GM18511 (cell line): ENCODE measurements around the gene MET.
"Not testable (repeated sequence)": the region's sequence is repeated elsewhere in the genome, so short reads cannot be mapped to it uniquely, and the experiment has no call there.

ENCODE experiments used
- ATAC-seq: cut with Tn5 transposase; IDR thresholded peaks from one replicate; pipeline ENCODE4 v1.9.1; 2021; ENCODE audit warnings: mild to moderate bottlenecking, moderate library complexity; ENCODE audit not compliant: unreplicated experiment

Gene MET

DNA sequence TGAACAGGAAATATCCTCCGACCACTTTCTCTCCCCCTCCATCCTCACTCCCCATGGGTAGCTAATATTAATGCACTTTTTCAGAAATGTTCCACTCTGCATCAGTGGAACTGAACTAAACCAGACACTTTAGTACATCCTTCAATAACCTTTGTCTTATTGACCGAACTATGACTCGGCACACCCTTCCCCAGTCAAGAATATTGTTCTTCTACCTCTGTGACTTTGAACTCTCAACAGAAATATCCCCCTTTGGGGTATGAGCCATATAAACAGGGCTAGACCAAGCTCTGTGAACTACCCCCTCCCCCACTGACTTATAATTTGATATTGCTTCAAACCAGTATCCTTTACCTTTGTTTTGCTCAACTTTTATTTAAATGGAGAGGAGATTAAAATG lies 132.5 kb downstream of the MET start:
- no peak for ATAC-seq

DNA sequence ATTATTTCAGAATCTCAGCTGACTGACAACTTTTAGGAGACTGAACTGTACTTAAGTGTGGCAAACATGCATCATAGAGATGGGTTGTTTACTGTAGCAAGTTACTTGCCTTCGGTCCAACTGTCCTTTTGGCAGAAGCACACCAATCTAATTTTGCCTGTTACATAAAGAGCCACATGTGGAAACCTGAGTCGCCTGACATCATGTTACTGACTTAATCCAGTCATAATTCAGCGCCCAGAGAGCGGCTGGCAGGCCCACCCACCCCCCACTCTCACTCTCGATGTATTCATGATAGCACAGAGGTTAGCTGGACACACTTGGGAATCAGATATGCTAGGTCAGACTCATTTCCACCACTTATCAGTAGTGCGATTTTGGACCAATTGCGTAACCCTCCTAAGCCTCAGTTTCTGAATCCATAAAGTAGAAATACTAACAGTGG lies 133.1 kb downstream of the MET start:
- ATAC-seq, result no peak

- ATAC-seq, result no peak
Measured at GRCh38 chr7:116806046-116806944, 134.3 kb downstream of the MET start.

DNA sequence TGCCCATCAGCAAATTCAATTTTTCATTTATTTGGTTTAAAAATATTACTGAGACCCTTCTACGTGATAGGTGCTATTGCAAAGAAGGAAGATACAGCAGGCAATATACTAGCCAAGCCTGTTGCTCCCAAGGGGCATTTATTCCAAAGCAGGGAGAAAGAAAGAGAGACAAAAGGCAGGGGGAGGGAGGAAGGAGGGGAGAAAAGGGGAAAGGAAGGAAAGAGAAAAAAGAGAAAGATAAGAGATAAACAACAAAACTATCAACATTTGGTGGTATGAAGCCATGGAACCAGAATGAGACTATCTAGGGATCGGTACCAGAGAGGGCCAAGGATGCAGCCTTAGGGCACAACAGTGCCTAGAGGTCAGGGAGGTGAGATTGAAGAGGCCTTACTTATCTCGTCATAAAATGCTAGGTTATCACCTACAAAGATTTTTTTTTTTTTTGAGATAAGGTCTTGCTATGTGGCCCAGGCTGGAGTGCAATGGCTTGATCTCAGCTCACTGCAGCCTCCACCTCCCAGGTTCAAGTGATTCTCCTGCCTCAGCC lies 135.1 kb downstream of the MET start:
- no peak for ATAC-seq

DNA sequence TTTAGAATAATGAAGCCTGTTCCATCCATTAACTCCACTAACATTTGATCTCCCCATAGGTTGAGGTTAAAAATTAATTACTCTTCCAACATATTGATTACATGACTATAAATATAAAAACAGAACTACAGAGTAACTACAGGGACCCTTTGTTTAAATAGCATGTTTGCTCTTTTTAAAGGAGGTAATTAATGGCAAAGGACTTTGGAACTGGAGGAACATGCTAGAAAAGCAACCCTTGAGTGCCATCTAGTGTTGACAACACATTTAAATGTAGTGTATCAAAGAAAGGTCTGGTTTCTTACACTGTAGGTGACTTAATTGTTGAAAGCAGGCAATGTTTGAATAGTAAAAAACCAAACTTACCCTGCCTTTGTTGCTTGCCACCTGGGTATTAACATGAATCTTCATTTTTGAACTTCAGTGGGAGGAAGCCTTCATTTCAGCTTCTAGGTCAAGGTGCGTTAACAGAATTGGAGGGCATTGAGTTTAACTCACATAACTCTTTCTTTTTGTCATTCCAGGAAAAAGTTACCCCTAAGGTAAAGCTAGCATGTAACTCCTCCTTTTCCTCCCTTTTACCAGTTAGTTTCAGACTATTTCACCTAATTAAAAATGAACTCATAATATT lies 137.8 kb downstream of the MET start:
- ATAC-seq, result peak; percentile 78

- ATAC-seq, result no peak
Measured at GRCh38 chr7:116810267-116811116, 138.5 kb downstream of the MET start.

DNA sequence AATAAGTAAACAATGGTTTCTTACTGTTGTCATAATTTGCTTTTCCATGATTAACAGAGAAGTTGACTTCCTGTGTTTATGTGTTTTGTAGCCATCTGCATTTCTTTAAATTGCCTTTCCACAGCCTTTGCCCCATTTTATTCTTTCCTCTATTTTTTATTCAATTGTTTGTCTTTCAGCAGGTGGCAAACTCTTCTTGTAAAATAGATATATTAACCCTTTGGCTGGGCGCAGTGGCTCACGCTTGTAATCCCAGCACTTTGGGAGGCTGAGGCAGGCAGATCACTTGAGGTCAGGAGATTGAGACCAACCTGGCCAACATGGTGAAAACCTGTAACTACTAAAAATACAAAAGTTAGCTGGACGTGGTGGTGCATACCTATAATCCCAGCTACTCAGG lies 139.8 kb downstream of the MET start:
- no peak for ATAC-seq

DNA sequence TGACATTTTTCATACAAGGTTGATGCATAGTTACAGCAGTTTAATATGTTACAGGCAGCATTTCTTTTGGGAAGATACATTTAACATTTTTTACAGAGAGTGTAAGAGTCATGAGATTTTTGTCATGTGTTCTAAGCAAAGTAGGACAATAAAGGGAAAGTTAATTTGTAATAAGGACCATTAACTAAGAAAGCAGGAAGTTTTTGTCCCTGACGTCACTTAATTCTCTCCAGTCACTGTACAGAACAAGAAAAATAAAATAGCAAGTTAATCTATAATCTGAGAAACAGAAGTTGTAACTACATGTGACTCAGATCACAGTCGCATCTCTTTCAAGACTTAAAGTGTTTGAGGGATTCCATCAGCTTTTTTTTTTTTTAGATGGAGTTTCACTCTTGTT lies 140.9 kb downstream of the MET start:
- ATAC-seq, result no peak

DNA sequence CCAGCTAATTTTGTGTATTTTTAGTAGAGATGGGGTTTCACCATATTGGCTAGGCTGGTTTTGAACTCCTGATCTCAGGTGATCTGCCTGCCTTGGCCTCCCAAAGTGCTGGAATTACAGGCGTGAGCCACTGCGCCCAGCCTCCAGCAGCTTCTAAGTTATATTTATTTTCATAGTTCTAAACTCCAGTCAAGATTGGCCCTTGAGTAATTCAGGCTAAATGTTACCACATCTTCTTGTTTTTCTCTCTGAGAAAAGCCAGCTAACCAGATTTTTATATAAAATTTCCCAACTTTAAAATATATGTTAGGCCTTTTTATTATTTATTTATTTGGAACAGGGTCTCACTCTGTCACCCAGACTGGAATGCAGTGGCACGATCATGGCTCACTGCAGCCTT lies 141.4 kb downstream of the MET start:
- ATAC-seq, result not testable (repeated sequence)

GRCh38 chr7:116815041-116815440 lies 143.0 kb downstream of the MET start:
- no peak for ATAC-seq

DNA sequence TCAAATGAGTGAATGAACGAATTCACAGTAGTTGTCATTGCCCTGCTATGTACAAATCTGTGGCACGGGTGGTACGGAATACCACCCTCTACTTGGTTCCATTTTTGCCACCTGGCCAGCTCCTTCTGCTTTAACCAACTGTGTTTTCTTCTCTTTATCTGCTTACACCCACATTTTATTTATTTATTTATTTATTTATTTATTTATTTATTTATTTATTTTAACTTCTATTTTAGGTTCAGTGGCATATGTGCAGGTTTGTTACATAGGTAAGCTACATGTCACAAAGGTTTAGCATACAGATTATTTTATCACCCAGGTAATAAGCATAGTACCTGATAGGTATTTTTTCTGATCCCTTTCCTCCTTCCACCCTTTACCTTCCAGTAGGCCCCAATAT lies 148.2 kb downstream of the MET start:
- no peak for ATAC-seq

GRCh38 chr7:116821647-116822046 lies 149.7 kb downstream of the MET start:
- not testable (repeated sequence) for ATAC-seq

- peak; percentile 45 for ATAC-seq
Measured at GRCh38 chr7:116824449-116824848, 152.5 kb downstream of the MET start.

DNA sequence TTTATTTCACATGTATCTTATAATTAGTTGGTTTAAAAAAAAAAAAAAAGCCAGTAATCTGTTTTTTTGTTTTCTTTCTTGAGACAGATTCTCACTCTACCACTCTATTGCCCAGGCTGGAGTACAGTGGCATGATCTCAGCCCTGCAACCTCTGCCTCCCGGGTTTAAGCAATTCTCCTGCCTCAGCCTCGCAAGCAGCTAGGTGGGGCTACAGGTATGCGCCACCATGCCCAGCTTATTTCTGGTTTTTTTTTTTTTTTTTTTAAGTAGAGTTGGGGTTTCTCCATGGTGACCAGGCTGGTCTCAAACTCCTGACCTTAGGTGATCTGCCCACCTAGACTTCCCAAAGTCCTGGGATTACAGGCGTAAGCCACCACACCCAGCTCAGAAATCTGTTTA lies 156.3 kb downstream of the MET start:
- ATAC-seq, result no peak

DNA sequence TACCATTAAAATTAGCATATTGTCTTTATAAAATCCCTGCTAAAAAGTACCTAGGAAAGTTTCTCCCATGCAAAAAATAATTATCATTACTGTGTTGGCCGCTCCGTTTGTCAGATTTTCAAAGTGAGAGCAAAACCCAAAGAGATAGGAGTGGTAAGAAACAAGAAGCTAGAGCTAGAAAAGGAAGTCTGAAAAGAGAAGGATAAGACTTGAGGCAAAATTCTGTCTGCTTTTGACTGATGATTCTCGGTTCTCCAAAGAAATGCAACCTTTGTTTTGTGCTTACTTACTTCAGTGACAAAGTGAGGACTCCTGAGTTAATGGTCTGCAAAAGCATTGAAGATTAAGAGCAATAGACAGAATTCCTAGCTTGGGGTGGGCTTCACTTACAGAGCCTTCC lies 157.0 kb downstream of the MET start:
- ATAC-seq, result no peak

- ATAC-seq, result no peak
Measured at GRCh38 chr7:116829493-116829892, 157.5 kb downstream of the MET start.

- no peak for ATAC-seq
Measured at GRCh38 chr7:116832692-116833091, 160.7 kb downstream of the MET start.

- ATAC-seq, result no peak
Measured at GRCh38 chr7:116834815-116835504, 163.0 kb downstream of the MET start.

- no peak for ATAC-seq
Measured at GRCh38 chr7:116836048-116836447, 164.1 kb downstream of the MET start.

GRCh38 chr7:116836911-116837310 lies 164.9 kb downstream of the MET start:
- ATAC-seq, result no peak

GRCh38 chr7:116837586-116837985 lies 165.6 kb downstream of the MET start:
- no peak for ATAC-seq
